ENCODE results near the gene EHMT2.
"Not testable (repeated sequence)": the region's sequence is repeated elsewhere in the genome, so short reads cannot be mapped to it uniquely, and the experiment has no call there.

Gene EHMT2

DNA sequence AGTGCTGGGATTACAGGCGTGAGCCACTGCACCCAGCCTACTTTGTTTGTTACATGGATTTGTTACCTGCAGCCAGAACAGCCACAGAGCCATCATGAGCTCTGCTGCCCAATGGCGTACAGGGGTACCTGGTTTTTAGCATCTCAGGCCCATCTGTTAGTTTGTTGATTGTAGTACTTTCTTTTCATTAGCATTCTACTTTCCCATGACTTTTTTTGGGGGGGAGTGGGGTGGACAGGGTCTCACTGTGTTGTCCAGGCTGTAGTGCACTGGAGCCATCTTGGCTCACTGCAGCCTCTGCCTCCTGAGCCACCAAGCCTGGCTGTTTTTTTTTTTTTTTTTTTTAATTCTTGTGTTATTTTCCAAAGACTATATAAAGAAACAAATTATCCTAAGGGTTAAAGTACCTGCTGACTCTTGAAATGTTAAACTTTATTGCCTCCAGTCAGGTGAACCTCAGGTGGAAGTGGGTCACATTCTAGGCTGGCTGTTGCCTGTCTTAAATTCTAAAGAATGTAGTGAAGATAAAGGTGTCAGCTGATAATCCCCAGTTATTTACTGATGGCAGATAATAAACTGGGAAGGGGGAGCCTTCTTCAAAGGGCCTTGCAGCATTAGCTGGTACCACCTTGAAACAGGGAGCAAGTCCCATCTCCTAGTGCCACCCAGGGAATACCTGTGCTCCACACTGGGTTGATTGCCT lies 50.1 kb downstream of the EHMT2 start:
- DNase-seq (ENCODE audit: insufficient read length, low spot score) (no peak), FAIRE-seq (no peak)

DNA sequence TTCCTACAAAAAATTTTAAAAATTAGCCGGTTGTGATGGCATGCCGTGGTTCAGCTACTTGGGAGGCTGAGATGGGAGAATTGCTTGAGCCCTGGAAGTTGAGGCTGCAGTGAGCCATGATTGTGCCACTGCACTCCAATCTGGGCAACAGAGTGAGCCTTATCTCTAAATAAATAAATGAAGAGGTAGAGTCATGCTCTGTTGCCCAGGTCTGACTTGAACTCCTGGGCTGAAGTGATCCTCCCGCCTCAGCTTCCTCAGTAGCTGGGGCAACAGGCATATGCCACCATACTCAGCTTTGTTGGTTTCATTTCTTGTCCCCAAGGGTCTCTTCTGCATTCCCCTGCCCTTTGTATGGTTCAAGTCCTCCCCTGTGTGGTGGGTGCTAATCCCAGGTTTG lies 53.0 kb downstream of the EHMT2 start:
- DNase-seq (ENCODE audit: insufficient read length, low spot score) (no peak), FAIRE-seq (no peak)

DNA sequence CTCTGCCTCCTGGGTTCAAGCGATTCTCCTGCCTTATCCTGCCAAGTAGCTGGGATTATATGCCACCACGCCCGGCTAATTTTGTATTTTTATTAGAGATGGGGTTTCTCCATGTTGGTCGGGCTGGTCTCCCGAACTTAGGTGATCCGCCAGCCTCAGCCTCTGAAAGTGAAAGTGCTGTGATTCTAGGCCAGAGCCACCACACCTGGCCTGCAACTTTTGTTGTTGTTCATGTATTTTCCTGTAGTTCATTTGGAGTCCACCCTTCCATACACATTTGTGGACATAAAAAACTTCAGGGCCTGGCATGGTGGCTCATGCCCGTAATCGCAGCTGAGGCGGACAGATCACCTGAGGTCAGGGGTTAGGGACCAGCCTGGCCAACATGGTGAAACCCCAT lies 55.4 kb downstream of the EHMT2 start:
- no peak for DNase-seq (ENCODE audit: insufficient read length, low spot score)
- no peak for FAIRE-seq

GRCh38 chr6:31839779-31840126 lies 57.7 kb downstream of the EHMT2 start:
- not testable (repeated sequence) for DNase-seq (ENCODE audit: insufficient read length, low spot score); FAIRE-seq

DNA sequence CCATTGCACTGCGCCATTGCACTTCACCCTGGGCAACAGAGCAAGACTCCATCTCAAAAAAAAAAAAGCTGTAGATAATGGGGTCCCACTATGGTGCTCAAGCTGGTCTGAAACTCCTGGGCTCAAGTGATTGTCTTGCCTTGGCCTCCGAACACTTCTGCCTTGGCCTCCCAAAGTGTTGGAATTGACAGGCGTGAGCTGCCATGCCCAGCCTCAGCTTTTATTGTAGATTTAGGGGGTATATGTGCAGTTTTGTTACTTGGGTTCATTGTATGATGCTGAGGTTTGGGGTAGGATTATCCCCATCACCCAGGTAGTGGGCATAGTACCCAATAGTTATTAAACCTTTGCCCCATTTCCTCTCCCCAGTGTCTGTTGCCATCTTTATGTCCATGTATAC lies 58.5 kb downstream of the EHMT2 start:
- no peak for FAIRE-seq
- DNase-seq (ENCODE audit: insufficient read length, low spot score) = no peak

DNA sequence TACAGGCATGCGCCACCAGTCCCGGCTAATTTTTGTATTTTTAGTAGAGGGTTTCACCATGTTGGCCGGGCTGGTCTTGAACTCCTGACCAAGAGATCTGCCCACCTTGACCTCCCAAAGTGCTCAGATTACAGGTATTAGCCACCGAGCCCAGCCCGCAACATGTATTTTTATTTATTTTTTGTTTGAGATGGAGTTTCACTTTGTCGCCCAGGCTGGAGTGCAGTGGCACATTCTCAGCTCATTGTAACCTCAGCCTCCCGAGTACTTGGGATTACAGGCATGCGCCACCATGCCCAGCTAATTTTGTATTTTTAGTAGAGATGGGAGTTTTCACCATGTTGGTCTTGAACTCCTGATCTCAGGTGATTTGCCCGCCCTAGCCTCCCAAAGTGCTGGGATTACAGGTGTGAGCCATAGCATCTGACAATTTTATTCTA lies 59.4 kb downstream of the EHMT2 start:
- FAIRE-seq; DNase-seq (ENCODE audit: insufficient read length, low spot score): not testable (repeated sequence)

- no peak for DNase-seq (ENCODE audit: insufficient read length, low spot score)
- no peak for FAIRE-seq
Measured at GRCh38 chr6:31837369-31838113, 60.0 kb downstream of the EHMT2 start.

DNA sequence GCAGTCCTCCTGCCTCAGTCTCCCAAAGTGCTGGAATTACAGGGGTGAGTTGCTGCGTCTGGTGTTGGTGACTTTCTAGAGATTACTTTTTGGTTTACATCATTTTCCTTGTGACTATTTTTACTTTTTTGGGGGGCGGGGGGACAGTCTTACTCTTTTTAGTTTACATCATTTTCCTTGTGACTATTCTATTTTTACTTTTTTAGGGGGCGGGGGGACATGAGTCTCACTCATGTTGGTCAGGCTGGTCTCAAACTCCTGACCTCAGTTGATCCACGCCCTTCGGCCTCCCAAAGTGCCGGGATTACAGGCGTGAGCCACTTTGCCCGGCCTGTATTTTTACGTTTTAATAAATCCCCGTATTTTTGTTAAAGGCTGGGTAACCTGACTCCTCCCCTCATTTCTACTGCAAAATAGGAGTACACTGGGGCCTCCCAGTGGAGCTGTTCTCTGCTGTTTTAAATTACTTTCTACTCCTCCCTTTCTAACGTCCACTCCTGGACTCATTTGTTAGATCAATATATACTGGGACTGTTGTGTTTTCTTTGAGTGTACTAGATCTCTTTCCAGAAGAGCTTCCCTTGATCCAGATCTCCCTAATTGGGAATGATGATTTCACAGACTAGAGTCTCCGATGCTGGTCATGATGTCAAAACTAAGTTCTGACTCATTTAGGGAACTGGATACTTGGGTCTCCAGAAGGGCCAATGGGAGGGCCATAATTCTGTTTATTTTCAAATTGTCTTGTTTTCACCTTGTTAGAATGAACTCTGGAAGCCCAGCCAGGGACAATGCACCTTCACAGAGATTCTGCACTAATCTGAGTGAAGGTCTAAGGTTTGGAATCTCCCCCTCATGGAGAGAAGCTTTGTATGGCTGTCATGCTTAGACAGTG lies 60.8 kb downstream of the EHMT2 start:
- no peak for FAIRE-seq
- no peak for DNase-seq (ENCODE audit: insufficient read length, low spot score)

GRCh38 chr6:31836047-31836473 lies 61.4 kb downstream of the EHMT2 start:
- FAIRE-seq = no peak
- DNase-seq (ENCODE audit: insufficient read length, low spot score) = no peak

DNA sequence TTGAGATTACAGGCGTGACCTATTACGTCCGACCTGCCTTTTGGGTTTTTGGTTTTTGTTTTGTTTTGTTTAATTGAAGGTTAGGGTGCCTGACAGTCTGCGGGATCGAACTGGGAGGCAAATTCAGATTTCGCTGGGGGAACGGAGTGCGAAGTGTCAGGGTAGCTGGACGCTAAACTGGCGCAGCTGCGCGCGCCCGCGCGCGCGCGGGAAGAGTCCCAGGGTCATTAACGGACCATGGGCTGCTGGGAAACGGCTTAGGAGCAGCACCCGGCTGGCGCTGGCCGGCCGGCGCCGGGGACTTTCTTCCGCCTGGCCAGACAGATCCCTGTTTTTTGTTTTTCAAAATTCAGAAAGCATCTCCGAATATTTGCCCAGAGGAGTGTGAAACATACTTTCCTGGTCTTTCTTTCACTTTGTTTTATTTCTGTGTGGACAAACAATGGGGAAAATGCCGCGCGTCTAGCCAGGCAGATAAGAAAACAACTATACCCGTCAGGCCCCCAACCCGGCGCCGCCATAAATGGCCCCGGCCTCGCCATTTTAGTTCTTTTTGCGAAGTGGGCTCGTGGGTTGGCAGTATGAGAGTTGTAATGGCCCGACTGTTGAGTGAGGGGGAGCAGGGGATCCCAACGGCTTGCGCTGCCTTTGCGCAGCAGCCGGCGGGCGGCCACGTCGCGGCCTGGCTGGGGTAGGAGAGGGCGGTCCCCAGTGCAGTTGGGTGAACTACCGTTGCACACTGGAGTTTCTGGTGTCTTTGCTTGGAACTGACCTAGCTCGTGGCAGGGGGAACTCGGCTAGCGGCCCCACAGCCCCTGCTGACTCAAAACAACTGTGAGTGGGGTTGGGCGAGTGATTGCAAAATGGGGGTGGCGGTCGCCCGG lies 62.9 kb downstream of the EHMT2 start:
- DNase-seq (ENCODE audit: insufficient read length, low spot score) = peak; percentile 91
- FAIRE-seq = no peak

GRCh38 chr6:31831350-31832215 lies 65.9 kb downstream of the EHMT2 start:
- FAIRE-seq (no peak), DNase-seq (ENCODE audit: insufficient read length, low spot score) (no peak)

GRCh38 chr6:31830886-31831335 lies 66.6 kb downstream of the EHMT2 start:
- DNase-seq (ENCODE audit: insufficient read length, low spot score) = no peak
- FAIRE-seq = no peak
